H9 (cell line): ENCODE data around the gene ATF4. TPM values are rescaled to one million over a fixed set of nuclear protein-coding genes. Genes with fewer than 3 reads are reported as not detected.

Source experiments
- DNase-seq: peaks from one replicate; pipeline ENCODE4 v3.0.0-alpha.2; 2017
- H2AFZ ChIP-seq: one replicate; pipeline ENCODE4 v1.6.1; 2013; ENCODE audit warnings: mild to moderate bottlenecking, low read length, control low read depth, moderate library complexity
- H2AK5ac ChIP-seq: 2 replicates; pipeline ENCODE4 v1.6.1; 2013; ENCODE audit warnings: low read length, control low read depth, mixed read lengths; ENCODE audit not compliant: insufficient read length
- H2BK120ac ChIP-seq: one replicate; pipeline ENCODE4 v1.6.1; 2013; ENCODE audit warnings: low read depth, mild to moderate bottlenecking, low read length, control low read depth, inconsistent platforms; ENCODE audit not compliant: poor library complexity, severe bottlenecking
- H2BK12ac ChIP-seq: 2 replicates; pipeline ENCODE4 v1.6.1; 2013; ENCODE audit warnings: low read length, control low read depth, mixed read lengths, low read depth; ENCODE audit not compliant: insufficient read length
- H2BK15ac ChIP-seq: 2 replicates; pipeline ENCODE4 v1.6.1; 2013; ENCODE audit warnings: low read depth, low read length, control low read depth
- H2BK20ac ChIP-seq: one replicate; pipeline ENCODE4 v1.6.1; 2013; ENCODE audit warnings: low read depth, mild to moderate bottlenecking, low read length, control low read depth, inconsistent platforms; ENCODE audit not compliant: poor library complexity, severe bottlenecking
- H2BK5ac ChIP-seq: 2 replicates; pipeline ENCODE4 v1.6.1; 2013; ENCODE audit warnings: low read length, control low read depth, mixed read lengths; ENCODE audit not compliant: insufficient read length
- H3K14ac ChIP-seq: 2 replicates; pipeline ENCODE4 v1.6.1; 2013; ENCODE audit warnings: low read length, control low read depth; ENCODE audit not compliant: insufficient read depth
- H3K18ac ChIP-seq: 2 replicates; pipeline ENCODE4 v1.6.1; 2013; ENCODE audit warnings: low read depth, mild to moderate bottlenecking, mixed read lengths, low read length, control low read depth; ENCODE audit not compliant: insufficient read length
- H3K23ac ChIP-seq: 2 replicates; pipeline ENCODE4 v1.6.1; 2013; ENCODE audit warnings: low read length, control low read depth, mixed read lengths, low read depth; ENCODE audit not compliant: insufficient read length
- H3K23me2 ChIP-seq: 2 replicates; pipeline ENCODE4 v1.6.1; 2013; ENCODE audit warnings: low read depth, mild to moderate bottlenecking, mixed read lengths, low read length, control low read depth; ENCODE audit not compliant: insufficient read length, poor library complexity, severe bottlenecking
- H3K27ac ChIP-seq: 2 replicates; pipeline ENCODE4 v1.5.1; 2013; ENCODE audit warnings: low read length, control low read depth, mixed read lengths, low read depth; ENCODE audit not compliant: insufficient read length
- H3K27me3 ChIP-seq: 2 replicates; pipeline ENCODE4 v1.6.1; 2013; ENCODE audit warnings: low read length, control low read depth, inconsistent platforms; ENCODE audit not compliant: insufficient read depth
- H3K4ac ChIP-seq: 2 replicates; pipeline ENCODE4 v1.6.1; 2013; ENCODE audit warnings: low read depth, mild to moderate bottlenecking, control low read depth, inconsistent platforms, low read length, moderate library complexity
- H3K4me1 ChIP-seq: 2 replicates; pipeline ENCODE4 v1.6.1; 2013; ENCODE audit warnings: low read length, control low read depth, inconsistent platforms; ENCODE audit not compliant: insufficient read depth
- H3K4me2 ChIP-seq: 2 replicates; pipeline ENCODE4 v1.6.1; 2013; ENCODE audit warnings: low read length, control low read depth, mixed read lengths; ENCODE audit not compliant: insufficient read length, insufficient read depth
- H3K56ac ChIP-seq: 2 replicates; pipeline ENCODE4 v1.6.1; 2013; ENCODE audit warnings: low read depth, mild to moderate bottlenecking, mixed read lengths, low read length, control low read depth; ENCODE audit not compliant: insufficient read length
- H3K79me1 ChIP-seq: 2 replicates; pipeline ENCODE4 v1.6.1; 2013; ENCODE audit warnings: low read depth, mild to moderate bottlenecking, moderate library complexity, low read length, control low read depth, inconsistent platforms; ENCODE audit not compliant: insufficient read depth, poor library complexity, severe bottlenecking
- H3K79me2 ChIP-seq: 2 replicates; pipeline ENCODE4 v1.6.1; 2013; ENCODE audit warnings: low read length, control low read depth, inconsistent platforms; ENCODE audit not compliant: insufficient read depth
- H3K9ac ChIP-seq: 2 replicates; pipeline ENCODE4 v1.6.1; 2013; ENCODE audit warnings: low read length, control low read depth, mixed read lengths; ENCODE audit not compliant: insufficient read length; ENCODE audit errors: extremely low read depth
- H3K9me3 ChIP-seq: one replicate; pipeline ENCODE4 v1.6.1; 2013; ENCODE audit warnings: low read depth, low read length, inconsistent platforms; ENCODE audit not compliant: control insufficient read depth
- H3T11ph ChIP-seq: one replicate; pipeline ENCODE4 v1.6.1; 2013; ENCODE audit warnings: mild to moderate bottlenecking, low read length, control low read depth, inconsistent platforms
- H4K20me1 ChIP-seq: one replicate; pipeline ENCODE4 v1.6.1; 2013; ENCODE audit not compliant: control insufficient read depth, insufficient read length, insufficient read depth
- H4K5ac ChIP-seq: 2 replicates; pipeline ENCODE4 v1.6.1; 2013; ENCODE audit warnings: low read depth, mild to moderate bottlenecking, mixed read lengths, low read length, control low read depth; ENCODE audit not compliant: insufficient read length
- H4K8ac ChIP-seq: replicated peaks from 2 replicates; pipeline ENCODE4 v1.6.1; 2013; ENCODE audit warnings: low read length, control low read depth, mixed read lengths, low read depth; ENCODE audit not compliant: insufficient read length
- H4K91ac ChIP-seq: 2 replicates; pipeline ENCODE4 v1.6.1; 2013; ENCODE audit warnings: low read depth, mild to moderate bottlenecking, moderate library complexity, mixed read lengths, low read length, control low read depth; ENCODE audit not compliant: insufficient read length
- H3K27ac Mint-ChIP-seq, 3 experiments: 2 replicates in 2 of 3; 3 replicates in 1 of 3; pipeline ENCODE4 v1.8.0; 2020 to 2021; ENCODE audit warnings: mixed read lengths in 3 of 3, mild to moderate bottlenecking in 1 of 3, moderate library complexity in 1 of 3
- H3K27me3 Mint-ChIP-seq: 2 replicates; pipeline ENCODE4 v1.8.0; 2021; ENCODE audit warnings: low read depth, mild to moderate bottlenecking, moderate library complexity, mixed read lengths
- H3K36me3 Mint-ChIP-seq, 3 experiments: 2 replicates in 2 of 3; 3 replicates in 1 of 3; pipeline ENCODE4 v1.8.0; 2020 to 2021; ENCODE audit warnings: low read depth in 3 of 3, mixed read lengths in 3 of 3; ENCODE audit not compliant: insufficient read depth in 1 of 3
- H3K4me1 Mint-ChIP-seq, 2 experiments: 2 replicates each; pipeline ENCODE4 v1.8.0; 2020; ENCODE audit warnings: mixed read lengths in 2 of 2
- H3K4me3 Mint-ChIP-seq, 2 experiments: 2 replicates in 1 of 2; 3 replicates in 1 of 2; pipeline ENCODE4 v1.8.0; 2020 to 2021; ENCODE audit warnings: mild to moderate bottlenecking in 2 of 2, mixed read lengths in 2 of 2, moderate library complexity in 1 of 2
- H3K9me3 Mint-ChIP-seq, 2 experiments: 2 replicates in 1 of 2; 3 replicates in 1 of 2; pipeline ENCODE4 v1.8.0; 2020; ENCODE audit warnings: mild to moderate bottlenecking in 2 of 2, mixed read lengths in 2 of 2, moderate library complexity in 1 of 2
- WGBS: extraction: QIAGEN DNeasy Blood & Tissue Kit; methylation state at CpG from one replicate; pipeline ENCODE4 v1.1.7; 2013; ENCODE audit warnings: missing lambda C conversion rate, low lambda C conversion rate, mixed read lengths; ENCODE audit not compliant: insufficient read length; ENCODE audit errors: extremely low coverage; 5-methylcytosine and 5-hydroxymethylcytosine counted together
- total RNA-seq: library from RNA; stranded (reverse); gene quantifications from 2 replicates; pipeline ENCODE4 v1.2.1, GENCODE V29; 2021
- TF ChIP-seq, protein P1 (sequence below): fragments of 200-600 bp; sonication (generic); conservative IDR thresholded peaks from 3 replicates; pipeline ENCODE4 v1.8.0; 2021; ENCODE audit warnings: antibody characterized with exemption, mild to moderate bottlenecking

ATF4 gene
- total RNA-seq, 1 experiment from 2014 or later, result 455 TPM

DNA sequence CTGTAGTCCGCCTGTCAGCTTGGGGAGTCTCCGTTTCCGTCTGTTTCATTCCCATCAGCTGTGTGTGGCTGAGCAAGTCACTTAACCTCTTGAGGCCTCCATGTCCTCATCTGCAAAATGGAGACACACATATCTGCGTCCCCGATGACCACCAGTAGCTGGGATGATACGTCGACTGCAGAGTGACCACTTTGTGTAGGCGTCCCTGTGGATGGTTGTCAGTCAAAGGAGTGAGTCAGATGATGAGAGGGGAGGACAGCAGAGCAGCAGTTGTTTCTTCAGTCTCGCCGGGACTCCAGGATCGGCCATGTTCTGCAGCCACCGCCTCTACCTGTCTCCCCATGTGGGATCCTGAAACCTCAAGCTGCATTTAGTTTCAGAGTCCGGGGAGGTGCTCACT, 43.7 kb upstream of the ATF4 start:
- no peak overlapping the region for H3T11ph ChIP-seq
- Mint-ChIP-seq H3K36me3 (no peaks in the 10 kb centered on the region), H3K4me1 (peaks cover 33 to 43% of the 10 kb centered on the region in 2 experiments), H3K9me3 (no peaks in the 10 kb centered on the region), H3K4me3 (peak overlapping the region in 1 of 2 experiments; percentile 19; a peak in 1 of 5 replicates), H3K27ac (peak overlapping the region in 1 of 3 experiments; percentile 50; a peak in 1 of 7 replicates), H3K27me3 (peaks cover 18% of the 10 kb centered on the region)
- H3K4me2 ChIP-seq, result no peak overlapping the region
- no peak overlapping the region for H3K56ac ChIP-seq
- H3K27ac ChIP-seq, result no peak overlapping the region
- no peaks in the 10 kb centered on the region for H3K79me2 ChIP-seq
- no peaks in the 10 kb centered on the region for H3K27me3 ChIP-seq
- no peak overlapping the region for H3K14ac ChIP-seq
- no peak for DNase-seq
- no peaks in the 10 kb centered on the region for H4K20me1 ChIP-seq
- H3K4me1 ChIP-seq, result peaks cover 3% of the 10 kb centered on the region; the same call in 1 of the 2 replicates
- H3K9ac ChIP-seq, result no peak overlapping the region
- no peak overlapping the region for H2AK5ac ChIP-seq
- H2BK20ac ChIP-seq, result no peak overlapping the region
- H3K18ac ChIP-seq, result no peak overlapping the region
- H3K23ac ChIP-seq, result no peak overlapping the region
- no peaks in the 10 kb centered on the region for H3K9me3 ChIP-seq
- H2BK5ac ChIP-seq, result no peak overlapping the region
- no peaks in the 10 kb centered on the region for H3K79me1 ChIP-seq
- H2BK12ac ChIP-seq, result no peak overlapping the region
- no peak overlapping the region for H4K91ac ChIP-seq
- WGBS, result no CpG with 5 or more reads among the region's 13 CpGs
- H4K8ac ChIP-seq, result no peak overlapping the region
- no peak overlapping the region for H2BK120ac ChIP-seq
- TF ChIP-seq, protein P1, sequence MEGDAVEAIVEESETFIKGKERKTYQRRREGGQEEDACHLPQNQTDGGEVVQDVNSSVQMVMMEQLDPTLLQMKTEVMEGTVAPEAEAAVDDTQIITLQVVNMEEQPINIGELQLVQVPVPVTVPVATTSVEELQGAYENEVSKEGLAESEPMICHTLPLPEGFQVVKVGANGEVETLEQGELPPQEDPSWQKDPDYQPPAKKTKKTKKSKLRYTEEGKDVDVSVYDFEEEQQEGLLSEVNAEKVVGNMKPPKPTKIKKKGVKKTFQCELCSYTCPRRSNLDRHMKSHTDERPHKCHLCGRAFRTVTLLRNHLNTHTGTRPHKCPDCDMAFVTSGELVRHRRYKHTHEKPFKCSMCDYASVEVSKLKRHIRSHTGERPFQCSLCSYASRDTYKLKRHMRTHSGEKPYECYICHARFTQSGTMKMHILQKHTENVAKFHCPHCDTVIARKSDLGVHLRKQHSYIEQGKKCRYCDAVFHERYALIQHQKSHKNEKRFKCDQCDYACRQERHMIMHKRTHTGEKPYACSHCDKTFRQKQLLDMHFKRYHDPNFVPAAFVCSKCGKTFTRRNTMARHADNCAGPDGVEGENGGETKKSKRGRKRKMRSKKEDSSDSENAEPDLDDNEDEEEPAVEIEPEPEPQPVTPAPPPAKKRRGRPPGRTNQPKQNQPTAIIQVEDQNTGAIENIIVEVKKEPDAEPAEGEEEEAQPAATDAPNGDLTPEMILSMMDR, result no peak
- no peak overlapping the region for H2AFZ ChIP-seq
- H4K5ac ChIP-seq, result no peak overlapping the region
- no peak overlapping the region for H2BK15ac ChIP-seq
- no peaks in the 10 kb centered on the region for H3K23me2 ChIP-seq
- H3K4ac ChIP-seq, result no peak overlapping the region
